Measurements from ENCODE around the gene USH2A.
A peak's percentile ranks its signal among the peaks of the same experiment; 100 is the strongest.

USH2A gene

DNA sequence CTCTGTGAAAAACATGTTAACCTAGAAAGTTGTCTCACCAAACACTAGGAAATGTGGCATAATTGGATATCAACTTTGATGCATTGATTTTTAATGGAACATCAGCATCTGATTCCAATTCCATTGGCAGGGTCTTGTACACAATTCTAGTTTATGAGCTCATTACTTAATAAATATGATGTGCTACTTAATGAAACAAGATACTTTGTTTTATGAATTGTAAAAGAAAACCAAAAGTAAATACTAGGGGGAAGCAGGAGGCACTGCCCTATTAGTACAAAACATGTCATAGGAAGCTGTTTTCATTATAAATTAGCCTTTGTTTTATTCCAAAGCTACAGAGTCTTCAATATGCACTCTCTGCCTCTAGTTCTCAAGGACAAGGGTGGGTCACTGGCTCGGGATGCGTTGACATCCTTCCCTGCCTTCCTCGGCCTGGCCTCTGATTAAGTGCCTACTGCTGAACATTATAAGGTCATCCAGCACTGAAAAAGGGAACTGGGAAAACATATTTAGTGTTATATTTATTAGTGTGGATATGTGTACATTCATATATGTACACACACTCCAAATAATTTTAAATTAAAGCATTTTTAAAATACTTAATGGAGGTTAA, 185.2 kb downstream of the USH2A start:
- no peaks in the 10 kb centered on the region for H3K27me3 ChIP-seq (replicated peaks; ENCODE audit: insufficient read depth, low read length)
- H3K4me2 ChIP-seq (ENCODE audit: low read depth, low read length) = peak overlapping the region; percentile 0; the same call in 1 of the 2 replicates
- DNase-seq = no peak
- no peaks in the 10 kb centered on the region for H3K4me1 ChIP-seq (ENCODE audit: low read length)
- no peaks in the 10 kb centered on the region for H4K20me1 ChIP-seq (ENCODE audit: insufficient read depth, low read length)
- H3K27ac ChIP-seq (ENCODE audit: low read length) = no peak overlapping the region
- H3K4me3 ChIP-seq (ENCODE audit: low read length) = no peak overlapping the region
- no peak overlapping the region for H3K9ac ChIP-seq (ENCODE audit: low read length)
- H3K9me3 ChIP-seq (replicated peaks; ENCODE audit: insufficient read depth, low read length) = no peaks in the 10 kb centered on the region
- no peak for TF ChIP-seq EZH2 (optimal IDR thresholded peaks at IDR 0.05; ENCODE audit: low read depth, low read length)
- TF ChIP-seq CTCF (IDR thresholded peaks at IDR 0.05; ENCODE audit: low read length) = no peak
- no peak for TF ChIP-seq EZH2phosphoT487 (IDR thresholded peaks at IDR 0.05; ENCODE audit: low read length)
- no peak overlapping the region for H2AFZ ChIP-seq (ENCODE audit: low read length)
- H3F3A ChIP-seq (ENCODE audit: insufficient read depth, low read length) = no peaks in the 10 kb centered on the region
- H3K36me3 ChIP-seq (replicated peaks; ENCODE audit: insufficient read depth, low read length) = no peaks in the 10 kb centered on the region
- no peaks in the 10 kb centered on the region for H3K9me2 ChIP-seq (replicated peaks; ENCODE audit: insufficient read depth, low read length)
- no peaks in the 10 kb centered on the region for H3K79me2 ChIP-seq (ENCODE audit: low read length)

DNA sequence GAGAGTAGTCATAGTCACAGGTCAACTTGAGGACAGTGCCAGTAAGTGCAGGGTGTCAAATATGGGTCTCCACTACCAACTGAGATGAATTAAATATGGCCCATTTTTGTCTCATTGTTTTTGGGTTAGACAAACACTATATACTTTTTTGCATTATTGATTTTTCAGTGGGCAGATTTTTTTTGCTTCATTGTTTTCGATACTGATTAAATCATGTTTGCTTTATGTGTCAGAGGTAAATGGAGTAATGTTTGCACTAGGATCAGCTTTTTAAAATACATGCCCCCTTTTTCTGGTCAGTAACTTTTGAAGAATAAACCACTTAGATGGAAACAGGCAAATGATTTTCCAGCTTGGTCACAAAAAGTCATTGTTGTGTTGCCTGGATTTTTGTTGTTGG, 199.0 kb downstream of the USH2A start:
- Histone ChIP-seq H3F3A (ENCODE audit: insufficient read depth, low read length) (no peaks in the 10 kb centered on the region), H2AFZ (ENCODE audit: low read length) (no peak overlapping the region), H3K4me3 (ENCODE audit: low read length) (no peak overlapping the region), H3K4me1 (ENCODE audit: low read length) (no peaks in the 10 kb centered on the region), H3K36me3 (replicated peaks; ENCODE audit: insufficient read depth, low read length) (no peaks in the 10 kb centered on the region), H3K9ac (ENCODE audit: low read length) (no peak overlapping the region), H3K4me2 (ENCODE audit: low read depth, low read length) (no peak overlapping the region), H3K79me2 (ENCODE audit: low read length) (no peaks in the 10 kb centered on the region), H4K20me1 (ENCODE audit: insufficient read depth, low read length) (no peaks in the 10 kb centered on the region), H3K9me2 (replicated peaks; ENCODE audit: insufficient read depth, low read length) (no peaks in the 10 kb centered on the region), H3K27ac (ENCODE audit: low read length) (no peak overlapping the region), H3K27me3 (replicated peaks; ENCODE audit: insufficient read depth, low read length) (no peaks in the 10 kb centered on the region), H3K9me3 (replicated peaks; ENCODE audit: insufficient read depth, low read length) (no peaks in the 10 kb centered on the region)
- TF ChIP-seq CTCF (IDR thresholded peaks at IDR 0.05; ENCODE audit: low read length) (no peak), EZH2phosphoT487 (IDR thresholded peaks at IDR 0.05; ENCODE audit: low read length) (no peak), EZH2 (optimal IDR thresholded peaks at IDR 0.05; ENCODE audit: low read depth, low read length) (no peak)
- no peak for DNase-seq

GRCh38 chr1:216223486-216223885, 199.8 kb downstream of the USH2A start:
- TF ChIP-seq EZH2phosphoT487 (IDR thresholded peaks at IDR 0.05; ENCODE audit: low read length) (no peak), CTCF (IDR thresholded peaks at IDR 0.05; ENCODE audit: low read length) (no peak), EZH2 (optimal IDR thresholded peaks at IDR 0.05; ENCODE audit: low read depth, low read length) (no peak)
- Histone ChIP-seq H3K79me2 (ENCODE audit: low read length) (no peaks in the 10 kb centered on the region), H3K27ac (ENCODE audit: low read length) (no peak overlapping the region), H3K9me2 (replicated peaks; ENCODE audit: insufficient read depth, low read length) (no peaks in the 10 kb centered on the region), H3K9me3 (replicated peaks; ENCODE audit: insufficient read depth, low read length) (no peaks in the 10 kb centered on the region), H3K4me2 (ENCODE audit: low read depth, low read length) (no peak overlapping the region), H3F3A (ENCODE audit: insufficient read depth, low read length) (no peaks in the 10 kb centered on the region), H3K27me3 (replicated peaks; ENCODE audit: insufficient read depth, low read length) (no peaks in the 10 kb centered on the region), H4K20me1 (ENCODE audit: insufficient read depth, low read length) (no peaks in the 10 kb centered on the region), H2AFZ (ENCODE audit: low read length) (no peak overlapping the region), H3K36me3 (replicated peaks; ENCODE audit: insufficient read depth, low read length) (no peaks in the 10 kb centered on the region), H3K4me3 (ENCODE audit: low read length) (no peak overlapping the region), H3K4me1 (ENCODE audit: low read length) (no peaks in the 10 kb centered on the region), H3K9ac (ENCODE audit: low read length) (no peak overlapping the region)
- no peak for DNase-seq
